HEK293T (cell line): ENCODE data around the gene KLK8.

Experiments
- ARNT ChIP-seq: fragments of 450-650 bp; IDR thresholded peaks from 2 replicates; pipeline ENCODE4 v1.6.1; 2017; ENCODE audit warnings: mild to moderate bottlenecking
- FOXK2 ChIP-seq: fragments of 450-650 bp; IDR thresholded peaks from 2 replicates; pipeline ENCODE4 v1.6.1; 2016; ENCODE audit warnings: mild to moderate bottlenecking
- HDGF ChIP-seq: fragments of 450-650 bp; IDR thresholded peaks from 2 replicates; pipeline ENCODE4 v1.6.1; 2017; ENCODE audit warnings: antibody characterized with exemption, borderline replicate concordance
- L3MBTL2 ChIP-seq: fragments of 450-650 bp; conservative IDR thresholded peaks from 2 replicates; pipeline ENCODE4 v1.6.1; 2016; ENCODE audit warnings: mild to moderate bottlenecking
- NFRKB ChIP-seq: fragments of 450-650 bp; IDR thresholded peaks from 2 replicates; pipeline ENCODE4 v1.6.1; 2016; ENCODE audit warnings: mild to moderate bottlenecking, moderate library complexity
- SP1 ChIP-seq: fragments of 450-650 bp; IDR thresholded peaks from 2 replicates; pipeline ENCODE4 v1.6.1; 2017
- SUZ12 ChIP-seq: fragments of 450-650 bp; IDR thresholded peaks from 2 replicates; pipeline ENCODE4 v1.6.1; 2016; ENCODE audit warnings: mild to moderate bottlenecking
- TARDBP ChIP-seq: fragments of 450-650 bp; IDR thresholded peaks from 2 replicates; pipeline ENCODE4 v1.6.1; 2016
- TF ChIP-seq, protein P1 (sequence below): fragments of 450-650 bp; IDR thresholded peaks from 2 replicates; pipeline ENCODE4 v1.6.1; 2016

DNA sequence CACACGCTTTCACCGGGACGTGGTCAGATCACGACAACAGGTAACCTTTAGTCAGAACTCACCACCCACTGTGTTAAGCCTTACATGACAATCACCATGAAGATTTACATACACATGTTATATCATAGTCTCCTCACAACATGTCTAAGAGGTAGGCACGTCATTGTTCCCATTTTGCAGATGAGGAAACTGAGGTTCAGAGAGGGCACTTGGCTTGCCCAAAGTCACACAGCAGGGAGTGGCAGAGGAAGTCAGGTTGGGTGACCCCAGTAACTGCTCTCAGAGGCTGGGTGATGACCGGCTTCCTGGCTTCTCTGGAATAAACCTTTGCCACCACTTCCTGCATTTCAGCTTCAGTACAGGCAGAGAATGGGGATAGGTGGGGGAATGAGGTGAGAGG lies 12.8 kb upstream of the KLK8 start:
- TF ChIP-seq SUZ12 (no peak), FOXK2 (no peak), NFRKB (no peak), L3MBTL2 (no peak), HDGF (no peak), ARNT (no peak), TARDBP (no peak), SP1 (no peak)
- TF ChIP-seq, protein P1, sequence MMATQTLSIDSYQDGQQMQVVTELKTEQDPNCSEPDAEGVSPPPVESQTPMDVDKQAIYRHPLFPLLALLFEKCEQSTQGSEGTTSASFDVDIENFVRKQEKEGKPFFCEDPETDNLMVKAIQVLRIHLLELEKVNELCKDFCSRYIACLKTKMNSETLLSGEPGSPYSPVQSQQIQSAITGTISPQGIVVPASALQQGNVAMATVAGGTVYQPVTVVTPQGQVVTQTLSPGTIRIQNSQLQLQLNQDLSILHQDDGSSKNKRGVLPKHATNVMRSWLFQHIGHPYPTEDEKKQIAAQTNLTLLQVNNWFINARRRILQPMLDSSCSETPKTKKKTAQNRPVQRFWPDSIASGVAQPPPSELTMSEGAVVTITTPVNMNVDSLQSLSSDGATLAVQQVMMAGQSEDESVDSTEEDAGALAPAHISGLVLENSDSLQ: no peak
